ENCODE data around the gene PLGLB1.
"Not testable (repeated sequence)": the region's sequence is repeated elsewhere in the genome, so short reads cannot be mapped to it uniquely, and the experiment has no call there.

The PLGLB1 gene

GRCh38 chr2:87021744-87022143 lies at the start of gene PLGLB1:
PLGLB1 (minus strand) TSS chr2:87021844; CDS start chr2:87021783, 61 bp downstream.
- H3K4me3 ChIP-seq (ENCODE audit: low read depth, low read length); DNase-seq (ENCODE audit: low read depth): not testable (repeated sequence)

GRCh38 chr2:87064305-87064704 lies 42.7 kb upstream of the PLGLB1 start:
- not testable (repeated sequence) for H3K4me3 ChIP-seq (ENCODE audit: low read depth, low read length)

GRCh38 chr2:87063431-87063830 lies 41.8 kb upstream of the PLGLB1 start:
- not testable (repeated sequence) for DNase-seq (ENCODE audit: low read depth); H3K4me3 ChIP-seq (ENCODE audit: low read depth, low read length)

More at GRCh38 chr2:87064305-87064704, 42.7 kb upstream of the PLGLB1 start:
- not testable (repeated sequence) for DNase-seq (ENCODE audit: low read depth)

GRCh38 chr2:87061519-87061918 lies 39.9 kb upstream of the PLGLB1 start:
- H3K4me3 ChIP-seq (ENCODE audit: low read depth, low read length), result not testable (repeated sequence)

GRCh38 chr2:87057606-87058005 lies 36.0 kb upstream of the PLGLB1 start:
- not testable (repeated sequence) for H3K4me3 ChIP-seq (ENCODE audit: low read depth, low read length); DNase-seq (ENCODE audit: low read depth)

More at GRCh38 chr2:87061519-87061918, 39.9 kb upstream of the PLGLB1 start:
- DNase-seq (ENCODE audit: low read depth), result not testable (repeated sequence)

GRCh38 chr2:87056843-87057242 lies 35.2 kb upstream of the PLGLB1 start:
- not testable (repeated sequence) for DNase-seq (ENCODE audit: low read depth)

GRCh38 chr2:87056435-87056834 lies 34.8 kb upstream of the PLGLB1 start:
- not testable (repeated sequence) for DNase-seq (ENCODE audit: low read depth); H3K4me3 ChIP-seq (ENCODE audit: low read depth, low read length)

More at GRCh38 chr2:87056843-87057242, 35.2 kb upstream of the PLGLB1 start:
- not testable (repeated sequence) for H3K4me3 ChIP-seq (ENCODE audit: low read depth, low read length)

GRCh38 chr2:87054375-87054774 lies 32.7 kb upstream of the PLGLB1 start:
- DNase-seq (ENCODE audit: low read depth); H3K4me3 ChIP-seq (ENCODE audit: low read depth, low read length): not testable (repeated sequence)

- not testable (repeated sequence) for H3K4me3 ChIP-seq (ENCODE audit: low read depth, low read length); DNase-seq (ENCODE audit: low read depth)
- TF ChIP-seq CTCF (IDR thresholded peaks at IDR 0.05; ENCODE audit: control insufficient read depth, extremely low read depth, insufficient read depth), result peak; percentile 34
These were observed 19.8 kb upstream of the PLGLB1 start for GRCh38 chr2:87041321-87041978.

- DNase-seq (ENCODE audit: low read depth); H3K4me3 ChIP-seq (ENCODE audit: low read depth, low read length): not testable (repeated sequence)
These were observed 7.0 kb upstream of the PLGLB1 start for GRCh38 chr2:87028607-87029006.

- DNase-seq (ENCODE audit: low read depth); H3K4me3 ChIP-seq (ENCODE audit: low read depth, low read length): not testable (repeated sequence)
These were observed 5.2 kb upstream of the PLGLB1 start for GRCh38 chr2:87026816-87027215.

GRCh38 chr2:87025927-87026326 lies 4.3 kb upstream of the PLGLB1 start:
- not testable (repeated sequence) for DNase-seq (ENCODE audit: low read depth); H3K4me3 ChIP-seq (ENCODE audit: low read depth, low read length)

GRCh38 chr2:87023988-87024615 lies 2.5 kb upstream of the PLGLB1 start:
- H3K4me3 ChIP-seq (ENCODE audit: low read depth, low read length); DNase-seq (ENCODE audit: low read depth): not testable (repeated sequence)

- DNase-seq (ENCODE audit: low read depth); H3K4me3 ChIP-seq (ENCODE audit: low read depth, low read length): not testable (repeated sequence)
These were observed 601 bp downstream of the PLGLB1 start for GRCh38 chr2:87021043-87021442.

- DNase-seq (ENCODE audit: low read depth); H3K4me3 ChIP-seq (ENCODE audit: low read depth, low read length): not testable (repeated sequence)
These were observed 2.6 kb downstream of the PLGLB1 start for GRCh38 chr2:87019053-87019452.

GRCh38 chr2:87014489-87015169 lies 7.0 kb downstream of the PLGLB1 start:
- DNase-seq (ENCODE audit: low read depth), result not testable (repeated sequence)

GRCh38 chr2:87004398-87004797 lies 17.2 kb downstream of the PLGLB1 start:
- not testable (repeated sequence) for H3K4me3 ChIP-seq (ENCODE audit: low read depth, low read length); DNase-seq (ENCODE audit: low read depth)

More at GRCh38 chr2:87014489-87015169, 7.0 kb downstream of the PLGLB1 start:
- H3K4me3 ChIP-seq (ENCODE audit: low read depth, low read length), result not testable (repeated sequence)

All from LNCaP clone FGC (cell line).